IPS-NIHi7 (cell line): ENCODE results near the gene GRIK4.

Experiments used
- DNase-seq: peaks from one replicate; pipeline ENCODE4 v3.0.0; 2012; ENCODE audit warnings: mixed read lengths; ENCODE audit errors: extremely low spot score

The GRIK4 gene

GRCh38 chr11:120509346-120510053 lies 2.0 kb upstream of the GRIK4 start:
- no peak for DNase-seq

- DNase-seq, result no peak
Observed at GRCh38 chr11:120510406-120511115, 987 bp upstream of the GRIK4 start.

DNA sequence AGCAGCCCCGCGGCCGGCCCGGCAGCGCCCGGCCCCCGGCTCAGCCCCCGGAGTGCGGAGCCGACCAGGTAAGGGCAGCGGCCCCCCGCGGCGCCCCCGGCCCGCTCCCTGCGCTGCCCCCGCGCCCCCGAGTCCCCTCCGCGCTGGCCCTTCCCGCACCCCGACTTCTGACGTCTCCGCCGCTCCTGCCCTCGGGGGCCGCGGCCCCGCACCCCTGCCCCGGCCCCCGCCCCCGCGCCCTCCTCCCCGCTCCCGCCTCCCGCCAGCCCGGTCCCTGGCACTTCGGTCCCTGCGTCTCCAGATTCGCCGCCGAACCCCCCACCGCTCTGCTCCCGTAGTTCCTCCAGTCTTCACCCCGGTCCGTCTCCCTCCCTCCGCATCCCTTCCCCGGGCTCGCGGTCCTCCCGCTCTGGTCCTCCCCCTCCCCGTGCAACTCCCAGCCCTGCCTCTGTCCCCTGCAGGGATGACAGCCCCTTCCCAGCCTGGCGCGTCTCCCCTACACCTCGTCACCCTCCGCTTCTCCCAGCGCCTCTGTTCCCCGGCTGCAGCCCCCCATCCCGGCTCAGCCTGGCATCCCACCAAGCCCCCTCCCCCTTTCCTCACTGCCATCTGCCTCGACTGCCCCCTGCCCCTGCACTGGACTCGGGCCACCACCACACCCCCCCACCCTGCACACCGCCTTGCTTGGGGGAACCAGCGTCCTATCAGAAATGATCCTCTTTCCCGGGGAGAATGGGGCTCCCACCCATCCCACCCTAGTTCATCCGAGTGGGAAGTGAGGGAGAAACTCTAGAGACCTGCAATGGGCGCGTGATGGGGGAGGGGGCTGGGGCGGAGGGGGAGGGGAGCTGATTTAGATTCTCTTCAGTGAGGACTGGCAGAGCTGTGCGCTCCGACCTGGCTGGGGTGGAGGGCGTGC lies 531 bp downstream of the GRIK4 start:
- no peak for DNase-seq

DNA sequence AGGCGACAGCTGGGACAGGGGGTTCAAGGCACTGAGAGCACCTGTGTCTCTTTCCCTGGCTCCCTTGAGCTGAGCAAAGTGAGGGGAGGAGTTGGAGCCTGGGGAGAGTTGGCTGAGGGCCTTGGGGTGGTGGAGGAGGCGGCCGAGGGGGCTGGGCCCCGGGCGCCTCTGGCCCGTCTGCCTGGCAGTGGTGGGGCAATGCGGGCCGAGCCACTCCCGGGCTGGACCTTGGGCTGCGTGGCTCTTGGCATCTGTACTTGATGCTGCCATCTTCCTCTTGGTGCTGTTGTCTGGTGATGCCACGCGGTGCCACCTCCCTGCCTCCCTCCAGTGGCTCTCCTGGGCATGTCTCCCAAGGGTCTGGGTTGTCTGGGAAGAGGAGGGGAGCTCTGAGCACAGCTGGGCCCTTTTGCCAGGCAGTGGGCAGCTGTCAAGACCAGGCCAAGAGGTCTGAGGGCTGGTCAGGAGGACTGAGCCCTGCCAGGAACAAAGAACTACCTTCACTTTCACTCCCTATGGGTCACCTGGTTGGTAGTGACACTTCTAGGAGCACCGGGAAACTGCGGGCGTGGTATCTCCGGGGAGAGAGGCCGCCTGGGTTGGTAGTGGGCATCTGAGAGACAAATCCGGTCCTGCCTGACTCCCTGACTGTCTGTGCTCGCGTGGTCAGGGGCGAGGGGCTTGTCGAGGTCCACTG lies 1.3 kb downstream of the GRIK4 start:
- no peak for DNase-seq

DNA sequence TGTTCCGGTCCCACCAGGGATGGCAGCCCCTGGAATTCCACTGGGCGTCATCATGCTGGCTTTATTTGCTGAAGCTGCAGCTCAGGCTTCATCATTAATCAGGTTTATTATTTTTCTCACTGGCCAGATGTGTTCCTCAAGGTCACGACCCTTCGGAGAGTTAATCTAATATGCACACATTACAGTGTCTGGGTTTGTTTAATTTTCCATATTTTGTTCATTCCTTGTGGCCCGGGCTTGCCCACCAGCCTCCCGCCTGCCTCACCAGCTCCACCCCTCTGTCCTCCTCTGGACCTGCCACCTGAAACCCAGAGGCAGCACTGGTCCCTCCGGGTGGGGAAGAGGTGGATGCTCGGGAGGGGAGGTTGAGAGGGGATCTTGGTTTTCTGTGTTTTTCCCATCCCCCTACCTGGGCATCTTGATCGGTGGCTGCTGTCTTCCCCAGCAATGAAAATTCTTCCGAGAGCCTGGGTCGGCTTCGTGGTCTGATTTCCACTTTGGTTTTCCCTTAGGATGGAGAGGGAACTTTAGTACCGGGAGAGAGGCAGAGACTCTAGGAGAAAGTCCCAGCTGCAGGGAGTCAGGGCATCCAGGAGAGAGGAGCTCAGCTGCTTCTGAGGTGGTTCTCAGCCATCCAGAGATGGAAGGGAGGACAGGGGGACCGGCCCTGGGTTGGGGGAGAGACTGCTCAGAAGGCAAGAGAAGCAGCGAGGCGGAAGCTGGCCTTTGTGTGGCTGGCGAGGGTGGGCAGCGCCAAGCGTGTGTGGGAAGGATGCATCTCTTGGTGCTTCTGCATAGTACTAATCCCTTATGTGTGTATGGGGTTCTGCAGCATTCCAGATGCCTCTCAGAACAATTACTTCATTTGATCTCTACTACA lies 2.1 kb downstream of the GRIK4 start:
- no peak for DNase-seq

GRCh38 chr11:120514541-120515121 lies 3.1 kb downstream of the GRIK4 start:
- DNase-seq, result no peak

GRCh38 chr11:120515186-120515723 lies 3.7 kb downstream of the GRIK4 start:
- DNase-seq, result no peak

GRCh38 chr11:120516461-120517389 lies 5.2 kb downstream of the GRIK4 start:
- peak; percentile 62 for DNase-seq

GRCh38 chr11:120517390-120517761 lies 5.8 kb downstream of the GRIK4 start:
- DNase-seq, result no peak

- DNase-seq, result no peak
Observed at GRCh38 chr11:120517801-120518291, 6.3 kb downstream of the GRIK4 start.

GRCh38 chr11:120518356-120518755 lies 6.8 kb downstream of the GRIK4 start:
- DNase-seq, result no peak

- DNase-seq, result no peak
Observed at GRCh38 chr11:120519474-120519873, 7.9 kb downstream of the GRIK4 start.

- no peak for DNase-seq
Observed at GRCh38 chr11:120520091-120520822, 8.7 kb downstream of the GRIK4 start.

GRCh38 chr11:120521176-120521575 lies 9.6 kb downstream of the GRIK4 start:
- DNase-seq, result no peak

GRCh38 chr11:120522021-120522420 lies 10.5 kb downstream of the GRIK4 start:
- DNase-seq, result no peak

- DNase-seq, result no peak
Observed at GRCh38 chr11:120522736-120523135, 11.2 kb downstream of the GRIK4 start.

DNA sequence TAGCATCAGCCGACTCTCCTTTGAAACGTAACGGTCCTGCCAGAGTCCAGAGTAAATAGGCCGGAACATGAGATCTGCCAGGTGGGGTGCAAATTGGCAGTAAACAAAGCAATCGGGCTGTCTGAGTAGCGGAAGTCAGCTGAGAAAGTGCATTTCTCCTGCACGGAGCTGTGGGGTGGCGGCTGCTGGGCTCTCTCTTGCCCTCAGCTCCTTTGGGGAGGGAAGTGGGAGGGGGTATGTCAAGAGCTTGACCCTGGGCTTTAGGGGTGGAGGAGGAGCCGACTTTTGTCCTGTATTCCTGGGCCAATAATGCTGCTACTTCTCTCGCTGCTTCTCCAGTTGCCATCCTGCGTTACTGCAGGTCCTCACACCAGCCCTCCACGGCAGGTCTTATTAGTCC lies 11.6 kb downstream of the GRIK4 start:
- DNase-seq, result peak; percentile 53

DNA sequence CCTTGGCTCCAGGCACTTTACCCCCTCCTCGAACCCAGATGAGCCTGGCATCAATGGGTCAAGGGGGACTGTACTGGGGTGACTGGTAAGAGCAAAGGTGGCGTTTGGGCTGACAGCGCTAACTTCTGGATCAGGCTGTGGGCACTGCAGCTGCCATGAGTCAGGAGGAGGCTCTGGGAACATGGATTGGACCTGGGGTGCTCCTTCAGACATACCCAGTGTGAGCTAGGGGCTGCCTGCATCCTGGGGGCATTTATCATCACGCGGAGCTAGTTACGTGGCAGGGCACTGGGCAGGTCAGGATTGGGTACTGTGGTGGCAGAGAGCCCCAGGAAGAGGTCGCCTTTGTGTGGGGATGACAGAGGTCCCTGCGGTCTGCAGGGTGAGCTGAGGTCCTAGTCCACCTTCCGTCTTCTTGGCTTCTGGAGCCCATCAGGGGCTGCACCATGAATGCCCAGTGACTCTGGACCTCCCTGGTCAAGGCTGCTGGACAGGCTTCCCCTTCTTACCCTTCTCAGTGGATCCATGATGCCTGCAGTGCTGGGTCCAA lies 13.1 kb downstream of the GRIK4 start:
- no peak for DNase-seq
